HEK293T (cell line): ENCODE results near the gene AAR2.

Source experiments
- ELF4 ChIP-seq: fragments of 450-650 bp; IDR thresholded peaks from 2 replicates; pipeline ENCODE4 v1.6.1; 2017; ENCODE audit warnings: antibody characterized with exemption
- FOXK2 ChIP-seq: fragments of 450-650 bp; IDR thresholded peaks from 2 replicates; pipeline ENCODE4 v1.6.1; 2016; ENCODE audit warnings: mild to moderate bottlenecking
- FOXM1 ChIP-seq: fragments of 450-650 bp; IDR thresholded peaks from 2 replicates; pipeline ENCODE4 v1.6.1; 2017; ENCODE audit warnings: mild to moderate bottlenecking, borderline replicate concordance
- SP1 ChIP-seq: fragments of 450-650 bp; IDR thresholded peaks from 2 replicates; pipeline ENCODE4 v1.6.1; 2017
- SUZ12 ChIP-seq: fragments of 450-650 bp; IDR thresholded peaks from 2 replicates; pipeline ENCODE4 v1.6.1; 2016; ENCODE audit warnings: mild to moderate bottlenecking
- TARDBP ChIP-seq: fragments of 450-650 bp; IDR thresholded peaks from 2 replicates; pipeline ENCODE4 v1.6.1; 2016
- ZNF384 ChIP-seq: fragments of 450-650 bp; IDR thresholded peaks from 2 replicates; pipeline ENCODE4 v1.6.1; 2016

DNA sequence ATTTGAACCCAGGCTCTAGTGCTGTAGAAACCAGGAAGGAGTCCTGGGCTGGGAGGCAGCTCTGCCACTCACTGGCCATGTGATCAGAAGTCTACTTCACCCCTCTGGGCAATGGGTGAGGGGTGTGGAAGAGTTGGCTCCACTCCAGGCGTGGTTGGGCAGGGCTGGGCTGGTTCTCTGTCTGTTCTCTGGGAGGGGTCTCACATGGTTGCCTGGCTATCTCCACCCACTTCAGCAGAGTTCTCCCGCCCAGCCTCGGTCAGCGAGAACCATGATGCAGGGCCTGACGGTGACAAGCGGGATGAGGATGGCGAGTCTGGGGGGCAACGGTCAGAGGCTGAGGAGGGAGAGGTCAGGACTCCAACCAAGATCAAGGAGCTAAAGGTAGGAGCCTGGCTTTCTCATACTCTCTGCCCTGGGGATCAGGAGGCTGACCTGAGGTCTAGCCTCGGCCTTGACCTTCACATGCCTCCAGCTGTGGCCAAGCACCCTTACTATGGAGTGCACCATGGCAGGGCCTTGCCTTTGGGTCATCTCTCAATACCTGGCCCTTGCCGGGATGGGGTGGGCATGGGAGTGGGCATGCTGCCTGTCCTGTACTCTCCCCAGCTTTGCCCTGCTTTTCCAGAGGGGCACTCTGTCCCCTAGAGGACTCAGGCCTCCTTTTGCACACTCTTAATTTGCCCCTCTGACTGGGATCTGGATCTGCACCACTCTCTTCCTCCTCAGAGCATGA is 42.1 kb upstream of the AAR2 start:
- TF ChIP-seq FOXM1, result no peak
- TF ChIP-seq ELF4, result no peak
- no peak for TF ChIP-seq SUZ12
- no peak for TF ChIP-seq TARDBP
- TF ChIP-seq SP1, result no peak
- no peak for TF ChIP-seq ZNF384
- no peak for TF ChIP-seq FOXK2
